Fibroblast of lung (primary cell): Measurements from ENCODE around the gene CFB. TPM values are rescaled to one million over a fixed set of nuclear protein-coding genes. Genes with fewer than 3 reads are reported as not detected.
A peak's percentile ranks its signal among the peaks of the same experiment; 100 is the strongest.

Experiments used
- DNase-seq, 2 donors: peaks; one replicate each; pipeline versions ENCODE4 v3.0.0 to v3.0.0-alpha.2; 2010; ENCODE audit warnings: low read depth in 2 of 2
- H2AFZ ChIP-seq: 2 replicates; pipeline ENCODE4 v1.5.1; 2012; ENCODE audit warnings: low read length, control low read depth, inconsistent platforms
- H3K27ac ChIP-seq: 2 replicates; pipeline ENCODE4 v1.5.1; 2011; ENCODE audit warnings: low read length, control low read depth; ENCODE audit not compliant: insufficient read depth
- H3K27me3 ChIP-seq: 2 replicates; pipeline ENCODE4 v1.5.1; 2011; ENCODE audit warnings: mild to moderate bottlenecking, low read length; ENCODE audit not compliant: control insufficient read depth, insufficient read depth
- H3K36me3 ChIP-seq: 2 replicates; pipeline ENCODE4 v1.5.1; 2011; ENCODE audit warnings: low read length; ENCODE audit not compliant: control insufficient read depth, insufficient read depth
- H3K4me1 ChIP-seq: 2 replicates; pipeline ENCODE4 v1.5.1; 2011; ENCODE audit warnings: low read length; ENCODE audit not compliant: control insufficient read depth, insufficient read depth; ENCODE audit errors: extremely low read depth
- H3K4me2 ChIP-seq: 2 replicates; pipeline ENCODE4 v1.5.1; 2011; ENCODE audit warnings: low read length, control low read depth; ENCODE audit not compliant: insufficient read depth; ENCODE audit errors: extremely low read depth
- H3K4me3 ChIP-seq, 4 experiments: fragments of 200-600 bp in 1 of 4; sonication (generic) in 1 of 4; replicated peaks in 1 of 4; 2 replicates each; pipeline ENCODE4 v1.5.1; 2011 to 2016; ENCODE audit warnings: low read length in 4 of 4, low read depth in 3 of 4, mild to moderate bottlenecking in 3 of 4, control low read depth in 2 of 4, inconsistent platforms in 1 of 4, mixed read lengths in 1 of 4; ENCODE audit not compliant: insufficient read depth in 1 of 4; ENCODE audit errors: control extremely low read depth in 1 of 4
- H3K79me2 ChIP-seq: 2 replicates; pipeline ENCODE4 v1.5.1; 2012; ENCODE audit warnings: mild to moderate bottlenecking, low read length, inconsistent platforms; ENCODE audit not compliant: control insufficient read depth, insufficient read depth
- H3K9ac ChIP-seq: 2 replicates; pipeline ENCODE4 v1.5.1; 2011; ENCODE audit warnings: mild to moderate bottlenecking, low read length, control low read depth; ENCODE audit not compliant: insufficient read depth
- H3K9me3 ChIP-seq: 2 replicates; pipeline ENCODE4 v1.5.1; 2012; ENCODE audit warnings: low read depth, low read length; ENCODE audit not compliant: control insufficient read depth, insufficient read depth
- H4K20me1 ChIP-seq: 2 replicates; pipeline ENCODE4 v1.5.1; 2011; ENCODE audit warnings: low read length; ENCODE audit not compliant: control insufficient read depth, insufficient read depth; ENCODE audit errors: extremely low read depth
- EZH2 ChIP-seq: IDR thresholded peaks from 2 replicates; pipeline ENCODE4 v1.5.1; 2012; ENCODE audit warnings: low read length, control low read depth, mild to moderate bottlenecking; ENCODE audit errors: missing control alignments
- polyA plus RNA-seq, 2 donors: library from polyadenylated mRNA; depleted of rRNA in 1 of 2; stranded (reverse) in 1 of 2; unstranded in 1 of 2; fragments of >200 nt; gene quantifications; 2 replicates each; pipeline ENCODE4 v1.2.1, GENCODE V29; 2011 to 2012; ENCODE audit warnings: missing spikeins in 1 of 2
- total RNA-seq: library from RNA; depleted of rRNA; stranded (reverse); fragments of >200 nt; gene quantifications from 2 replicates; pipeline ENCODE4 v1.2.1, GENCODE V29; 2014
- TF ChIP-seq, protein P1 (sequence below), 2 donors: IDR thresholded peaks in 1 of 2; conservative IDR thresholded peaks in 1 of 2; 1 replicate in 1 of 2; 2 replicates in 1 of 2; pipeline ENCODE4 v1.5.1; 2011 to 2012; ENCODE audit warnings: low read length in 2 of 2, control low read depth in 1 of 2, inconsistent platforms in 1 of 2, low read depth in 1 of 2, mild to moderate bottlenecking in 1 of 2

CFB gene
- total and polyA plus RNA-seq, 2 donors (not counting 1 experiment from before 2014, with no cell fraction given), result 21.7 to 62.9 TPM

DNA sequence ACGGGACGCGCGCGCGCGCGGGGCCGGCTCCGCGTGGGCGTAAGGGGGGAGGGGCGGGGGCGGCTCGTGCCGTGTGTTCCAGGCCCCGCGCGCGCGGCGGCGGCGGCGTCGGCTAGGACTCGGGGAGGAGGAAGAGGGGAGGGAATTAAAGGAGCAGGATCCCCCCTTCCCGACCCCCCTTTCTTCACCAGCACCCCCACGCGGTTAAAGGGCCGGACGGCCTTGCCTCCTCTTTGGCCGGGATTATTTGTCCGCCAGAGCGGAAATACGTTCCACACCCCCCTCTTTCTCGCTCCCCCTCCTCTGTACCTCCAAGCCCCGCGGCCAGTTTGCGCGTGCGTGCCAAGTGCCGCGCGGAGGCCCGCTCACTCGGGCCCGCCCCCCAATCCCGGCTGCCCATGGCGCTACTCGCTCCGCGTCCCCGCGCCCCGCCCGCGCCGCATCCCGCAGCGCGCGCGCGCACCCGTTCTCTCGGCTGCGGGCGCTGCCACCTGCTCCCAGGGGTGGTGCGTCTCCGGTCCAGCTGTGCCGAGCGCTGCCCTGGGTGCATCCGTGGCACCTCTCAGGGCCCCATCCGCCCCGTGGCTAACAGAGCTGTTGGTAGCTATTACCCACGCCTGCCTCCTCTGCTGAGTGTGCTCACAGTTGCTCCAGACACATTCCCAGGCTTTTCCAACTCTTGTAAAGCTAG is 43.8 kb upstream of the CFB start, which contains the start of gene ZBTB12:
Gene ZBTB12, minus strand, starts transcription at position 134 of the 691 bp plus-strand sequence. CDS start 781 bp downstream, outside the sequence.
- H3K4me3 ChIP-seq, result peak within 1 kb of the TSS; percentile 63 to 68 (median 66)
- peaks cover 9% of the 10 kb centered on the region for H3K79me2 ChIP-seq
- H3K4me1 ChIP-seq, result peaks cover 11% of the 10 kb centered on the region
- H3K27me3 ChIP-seq, result no peaks in the 10 kb centered on the region
- no peak for TF ChIP-seq EZH2
- TF ChIP-seq, protein P1, sequence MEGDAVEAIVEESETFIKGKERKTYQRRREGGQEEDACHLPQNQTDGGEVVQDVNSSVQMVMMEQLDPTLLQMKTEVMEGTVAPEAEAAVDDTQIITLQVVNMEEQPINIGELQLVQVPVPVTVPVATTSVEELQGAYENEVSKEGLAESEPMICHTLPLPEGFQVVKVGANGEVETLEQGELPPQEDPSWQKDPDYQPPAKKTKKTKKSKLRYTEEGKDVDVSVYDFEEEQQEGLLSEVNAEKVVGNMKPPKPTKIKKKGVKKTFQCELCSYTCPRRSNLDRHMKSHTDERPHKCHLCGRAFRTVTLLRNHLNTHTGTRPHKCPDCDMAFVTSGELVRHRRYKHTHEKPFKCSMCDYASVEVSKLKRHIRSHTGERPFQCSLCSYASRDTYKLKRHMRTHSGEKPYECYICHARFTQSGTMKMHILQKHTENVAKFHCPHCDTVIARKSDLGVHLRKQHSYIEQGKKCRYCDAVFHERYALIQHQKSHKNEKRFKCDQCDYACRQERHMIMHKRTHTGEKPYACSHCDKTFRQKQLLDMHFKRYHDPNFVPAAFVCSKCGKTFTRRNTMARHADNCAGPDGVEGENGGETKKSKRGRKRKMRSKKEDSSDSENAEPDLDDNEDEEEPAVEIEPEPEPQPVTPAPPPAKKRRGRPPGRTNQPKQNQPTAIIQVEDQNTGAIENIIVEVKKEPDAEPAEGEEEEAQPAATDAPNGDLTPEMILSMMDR (conservative IDR thresholded peaks at IDR 0.05 in 1 of 2, IDR thresholded peaks at IDR 0.05 in 1 of 2; ENCODE audit: low read depth in 1 of 2, low read length in 2 of 2), result no peak
- peak within 1 kb of the TSS; percentile 50 for H3K9ac ChIP-seq
- H3K9me3 ChIP-seq, result no peaks in the 10 kb centered on the region
- peak within 1 kb of the TSS; percentile 78 for H2AFZ ChIP-seq
- peak; percentile 96 to 99 for DNase-seq
- peak within 1 kb of the TSS; percentile 61 for H3K27ac ChIP-seq
- H3K4me2 ChIP-seq, result peak within 1 kb of the TSS; percentile 83
- peaks cover 1% of the 10 kb centered on the region for H3K36me3 ChIP-seq
- no peaks in the 10 kb centered on the region for H4K20me1 ChIP-seq

DNA sequence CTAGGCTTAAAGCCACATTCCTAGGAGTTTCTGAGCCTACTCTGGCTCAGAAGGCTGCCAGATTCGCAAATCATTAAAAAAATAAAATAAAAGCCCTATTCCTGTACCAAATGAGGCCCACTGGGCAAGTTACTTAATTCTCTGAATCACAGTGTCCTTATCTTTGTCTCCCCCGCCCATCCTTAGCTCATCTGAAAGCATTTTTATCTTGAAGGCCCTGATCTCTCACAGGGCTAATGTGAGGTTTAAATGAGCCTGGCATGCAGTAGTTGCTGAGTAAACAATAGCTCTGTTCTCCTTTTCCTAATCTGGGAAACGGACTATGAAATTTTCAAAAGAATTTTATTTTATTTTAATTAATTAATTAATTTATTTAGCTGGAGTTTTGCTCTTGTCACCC is 41.9 kb upstream of the CFB start:
- no peak overlapping the region for H3K4me2 ChIP-seq
- H3K4me3 ChIP-seq, result no peak overlapping the region
- H4K20me1 ChIP-seq, result no peaks in the 10 kb centered on the region
- H3K36me3 ChIP-seq, result peaks cover 1% of the 10 kb centered on the region
- no peak overlapping the region for H2AFZ ChIP-seq
- H3K9ac ChIP-seq, result no peak overlapping the region
- TF ChIP-seq EZH2, result no peak
- TF ChIP-seq, protein P1 (conservative IDR thresholded peaks at IDR 0.05 in 1 of 2, IDR thresholded peaks at IDR 0.05 in 1 of 2; ENCODE audit: low read depth in 1 of 2, low read length in 2 of 2), result no peak
- DNase-seq, result no peak
- peaks cover 1% of the 10 kb centered on the region for H3K79me2 ChIP-seq
- no peaks in the 10 kb centered on the region for H3K9me3 ChIP-seq
- H3K4me1 ChIP-seq, result peaks cover 15% of the 10 kb centered on the region
- no peaks in the 10 kb centered on the region for H3K27me3 ChIP-seq
- no peak overlapping the region for H3K27ac ChIP-seq

DNA sequence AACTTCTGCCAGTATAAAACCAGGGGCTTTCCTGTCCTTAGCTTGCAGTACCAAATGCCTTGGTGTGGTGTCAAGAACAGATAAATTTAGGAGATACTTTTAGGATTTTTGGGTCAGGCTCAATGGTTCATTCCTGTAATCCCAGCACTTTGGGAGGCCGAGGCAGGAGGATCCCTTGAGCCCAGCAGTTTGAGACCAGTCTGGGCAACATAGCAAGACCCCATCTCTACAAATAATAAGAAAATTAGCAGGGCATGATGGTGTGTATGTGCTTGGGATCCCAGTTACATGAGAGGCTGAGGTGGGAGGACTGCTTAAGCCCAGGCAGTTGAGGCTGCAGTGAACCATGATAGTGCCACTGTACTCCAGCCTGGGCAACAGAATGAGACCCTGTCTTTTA is 40.9 kb upstream of the CFB start:
- Histone ChIP-seq H3K4me2 (no peak overlapping the region), H3K9me3 (no peaks in the 10 kb centered on the region), H3K27ac (no peak overlapping the region), H3K79me2 (no peaks in the 10 kb centered on the region), H3K27me3 (no peaks in the 10 kb centered on the region), H2AFZ (no peak overlapping the region), H3K4me3 (no peak overlapping the region), H3K4me1 (peaks cover 20% of the 10 kb centered on the region), H3K9ac (no peak overlapping the region), H3K36me3 (no peaks in the 10 kb centered on the region), H4K20me1 (no peaks in the 10 kb centered on the region)
- DNase-seq, result no peak
- TF ChIP-seq, protein P1 (conservative IDR thresholded peaks at IDR 0.05 in 1 of 2, IDR thresholded peaks at IDR 0.05 in 1 of 2; ENCODE audit: low read depth in 1 of 2, low read length in 2 of 2), result no peak
- TF ChIP-seq EZH2, result no peak
